Right lobe of liver (tissue), 4 donors: ENCODE results near the gene AMER2.

Experiments
- CTCF ChIP-seq, 4 donors: fragments of 200-600 bp in 3 of 4; fragments of 450-650 bp in 1 of 4; IDR thresholded peaks; one replicate each; pipeline versions ENCODE4 v1.5.1 to v1.8.0; 2016 to 2022; ENCODE audit warnings: antibody characterized with exemption in 4 of 4, mild to moderate bottlenecking in 2 of 4
- POLR2A ChIP-seq: fragments of 450-650 bp; IDR thresholded peaks from one replicate; pipeline ENCODE4 v1.6.1; 2017; ENCODE audit warnings: antibody characterized with exemption, mild to moderate bottlenecking
- donor health status: DM: no; HTN: no; CAD: no.
- donor health status: DM: no; HTN: no; CAD: no.
- donor health status: DM: no; HTN: yes; CAD: no.

GRCh38 chr13:25179011-25179410 lies 6.9 kb upstream of the AMER2 start:
- TF ChIP-seq CTCF (IDR thresholded peaks at IDR 0.05), result no peak
- TF ChIP-seq POLR2A, result no peak
